ENCODE results near the gene TENM4. TPM values are rescaled to one million over a fixed set of nuclear protein-coding genes. Genes with fewer than 3 reads are reported as not detected.

TENM4 gene
- polyA plus RNA-seq, 3 donors: 0.31 to 1.7 TPM; not detected in 1

- no peaks in the 10 kb centered on the region for H3K36me3 ChIP-seq (replicated peaks in 1 of 2; ENCODE audit: control insufficient read depth in 1 of 2, insufficient read depth in 2 of 2, low read length in 2 of 2)
- no peaks in the 10 kb centered on the region for H3K9me3 ChIP-seq (replicated peaks in 1 of 2; ENCODE audit: control insufficient read depth in 1 of 2, insufficient read depth in 1 of 2, low read length in 2 of 2)
- H3K4me3 ChIP-seq (replicated peaks in 1 of 3; ENCODE audit: low read depth in 2 of 3, low read length in 3 of 3): no peak overlapping the region
- no peak overlapping the region for H3K9ac ChIP-seq (ENCODE audit: insufficient read depth, low read length, poor library complexity, severe bottlenecking)
- H3K79me2 ChIP-seq (ENCODE audit: insufficient read depth, low read length): no peaks in the 10 kb centered on the region
- no peaks in the 10 kb centered on the region for H3K9me3 Mint-ChIP-seq
- H2AFZ ChIP-seq (ENCODE audit: insufficient read depth, low read depth, low read length, poor library complexity, severe bottlenecking): no peak overlapping the region
- no peak for DNase-seq
- H3K4me1 ChIP-seq (ENCODE audit: control insufficient read depth in 1 of 2, insufficient read depth in 2 of 2, low read length in 2 of 2): no peaks in the 10 kb centered on the region
- no peaks in the 10 kb centered on the region for H3K4me1 Mint-ChIP-seq
- peaks cover 3 to 13% (median 8%) of the 10 kb centered on the region in 3 donors for H3K27me3 Mint-ChIP-seq (ENCODE audit: low read depth in 3 of 3)
- no peak overlapping the region for H3K4me3 Mint-ChIP-seq
- H3K4me2 ChIP-seq (replicated peaks; ENCODE audit: extremely low read depth, low read length, poor library complexity, severe bottlenecking): no peak overlapping the region
- H3K27ac ChIP-seq (ENCODE audit: low read depth in 1 of 2, low read length in 2 of 2): no peak overlapping the region
- 100% methylated on average over 2 of the region's 5 CpGs for WGBS (ENCODE audit: insufficient coverage)
- no peaks in the 10 kb centered on the region for H3K36me3 Mint-ChIP-seq
- no peaks in the 10 kb centered on the region for H4K20me1 ChIP-seq (ENCODE audit: insufficient read depth, low read length)
- TF ChIP-seq, protein P1, sequence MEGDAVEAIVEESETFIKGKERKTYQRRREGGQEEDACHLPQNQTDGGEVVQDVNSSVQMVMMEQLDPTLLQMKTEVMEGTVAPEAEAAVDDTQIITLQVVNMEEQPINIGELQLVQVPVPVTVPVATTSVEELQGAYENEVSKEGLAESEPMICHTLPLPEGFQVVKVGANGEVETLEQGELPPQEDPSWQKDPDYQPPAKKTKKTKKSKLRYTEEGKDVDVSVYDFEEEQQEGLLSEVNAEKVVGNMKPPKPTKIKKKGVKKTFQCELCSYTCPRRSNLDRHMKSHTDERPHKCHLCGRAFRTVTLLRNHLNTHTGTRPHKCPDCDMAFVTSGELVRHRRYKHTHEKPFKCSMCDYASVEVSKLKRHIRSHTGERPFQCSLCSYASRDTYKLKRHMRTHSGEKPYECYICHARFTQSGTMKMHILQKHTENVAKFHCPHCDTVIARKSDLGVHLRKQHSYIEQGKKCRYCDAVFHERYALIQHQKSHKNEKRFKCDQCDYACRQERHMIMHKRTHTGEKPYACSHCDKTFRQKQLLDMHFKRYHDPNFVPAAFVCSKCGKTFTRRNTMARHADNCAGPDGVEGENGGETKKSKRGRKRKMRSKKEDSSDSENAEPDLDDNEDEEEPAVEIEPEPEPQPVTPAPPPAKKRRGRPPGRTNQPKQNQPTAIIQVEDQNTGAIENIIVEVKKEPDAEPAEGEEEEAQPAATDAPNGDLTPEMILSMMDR (IDR thresholded peaks at IDR 0.05): no peak
- H3K27ac Mint-ChIP-seq: no peak overlapping the region
- intact Hi-C loops (cut with micrococcal nuclease): no loop called here
- no peaks in the 10 kb centered on the region for H3K27me3 ChIP-seq (ENCODE audit: control insufficient read depth in 2 of 2, insufficient read depth in 2 of 2, low read length in 2 of 2)
Observed at GRCh38 chr11:78654866-78655265, 786.0 kb downstream of the TENM4 start.

- Histone ChIP-seq H3K9ac (ENCODE audit: insufficient read depth, low read length, poor library complexity, severe bottlenecking) (no peak overlapping the region), H3K4me3 (replicated peaks in 1 of 3; ENCODE audit: low read depth in 2 of 3, low read length in 3 of 3) (no peak overlapping the region), H3K27me3 (ENCODE audit: control insufficient read depth in 2 of 2, insufficient read depth in 2 of 2, low read length in 2 of 2) (no peaks in the 10 kb centered on the region), H3K27ac (ENCODE audit: low read depth in 1 of 2, low read length in 2 of 2) (no peak overlapping the region), H3K4me2 (replicated peaks; ENCODE audit: extremely low read depth, low read length, poor library complexity, severe bottlenecking) (no peak overlapping the region), H4K20me1 (ENCODE audit: insufficient read depth, low read length) (no peaks in the 10 kb centered on the region), H3K9me3 (replicated peaks in 1 of 2; ENCODE audit: control insufficient read depth in 1 of 2, insufficient read depth in 1 of 2, low read length in 2 of 2) (no peaks in the 10 kb centered on the region), H3K36me3 (replicated peaks in 1 of 2; ENCODE audit: control insufficient read depth in 1 of 2, insufficient read depth in 2 of 2, low read length in 2 of 2) (no peaks in the 10 kb centered on the region), H3K79me2 (ENCODE audit: insufficient read depth, low read length) (no peaks in the 10 kb centered on the region), H3K4me1 (ENCODE audit: control insufficient read depth in 1 of 2, insufficient read depth in 2 of 2, low read length in 2 of 2) (no peaks in the 10 kb centered on the region), H2AFZ (ENCODE audit: insufficient read depth, low read depth, low read length, poor library complexity, severe bottlenecking) (no peak overlapping the region)
- H3K9me3 Mint-ChIP-seq: no peaks in the 10 kb centered on the region
- no peak overlapping the region for H3K27ac Mint-ChIP-seq
- TF ChIP-seq, protein P1 (IDR thresholded peaks at IDR 0.05): no peak
- intact Hi-C loops (cut with micrococcal nuclease): no loop called here
- H3K4me1 Mint-ChIP-seq: no peaks in the 10 kb centered on the region
- no peak for DNase-seq
- no peak overlapping the region for H3K4me3 Mint-ChIP-seq
- 55% methylated on average over 3 of the region's 3 CpGs for WGBS (ENCODE audit: insufficient coverage)
- H3K36me3 Mint-ChIP-seq: no peaks in the 10 kb centered on the region
- H3K27me3 Mint-ChIP-seq (ENCODE audit: low read depth in 3 of 3): peaks cover 4 to 16% (median 7%) of the 10 kb centered on the region in 3 donors
Observed at GRCh38 chr11:78654071-78654470, 786.8 kb downstream of the TENM4 start.

All from CD14-positive monocyte (primary cell).